Vagina (tissue), 2 donors: ENCODE results near the gene NID1. TPM values are rescaled to one million over a fixed set of nuclear protein-coding genes. Genes with fewer than 3 reads are reported as not detected.
"Not testable (repeated sequence)": the region's sequence is repeated elsewhere in the genome, so short reads cannot be mapped to it uniquely, and the experiment has no call there.

ENCODE experiments used
- DNase-seq, 2 donors: peaks; one replicate each; pipeline ENCODE4 v3.0.0-alpha.2; 2017; ENCODE audit errors: extremely low spot score in 2 of 2
- H3K27ac ChIP-seq: fragments of 200-600 bp; sonication (generic); one replicate; pipeline ENCODE4 v1.5.1; 2019
- H3K27me3 ChIP-seq: fragments of 200-600 bp; sonication (generic); one replicate; pipeline ENCODE4 v1.5.1; 2019
- H3K36me3 ChIP-seq, 2 donors: fragments of 200-600 bp; sonication (generic); one replicate each; pipeline ENCODE4 v1.5.1; 2017 to 2019
- H3K4me1 ChIP-seq: fragments of 200-600 bp; sonication (generic); one replicate; pipeline ENCODE4 v1.5.1; 2019
- H3K4me3 ChIP-seq, 2 donors: fragments of 200-600 bp; sonication (generic); 1 replicate in 1 of 2; 2 replicates in 1 of 2; pipeline ENCODE4 v1.5.1; 2016 to 2019
- H3K9me3 ChIP-seq: fragments of 200-600 bp; sonication (generic); one replicate; pipeline ENCODE4 v1.5.1; 2019
- POLR2A ChIP-seq, 2 donors: fragments of 450-650 bp; IDR thresholded peaks; one replicate each; pipeline ENCODE4 v1.6.1; 2017; ENCODE audit warnings: antibody characterized with exemption in 2 of 2, mild to moderate bottlenecking in 2 of 2, moderate library complexity in 2 of 2
- POLR2AphosphoS5 ChIP-seq, 2 donors: sonication (generic); formaldehyde crosslinking; IDR thresholded peaks; one replicate each; pipeline ENCODE4 v1.9.0; 2017; ENCODE audit warnings: antibody characterized with exemption in 2 of 2, mild to moderate bottlenecking in 2 of 2, low read depth in 1 of 2; ENCODE audit not compliant: insufficient read depth in 1 of 2
- intact Hi-C: fragments of 100-400 bp; cut with DNase I; formaldehyde crosslinking; loops from one replicate; pipeline ENCODE4 v1.15.1; 2023
- small RNA-seq: library from RNA; depleted of rRNA; stranded (forward); fragments of <200 nt; gene quantifications from one replicate; pipeline ENCODE3, GENCODE V24; 2016
- total RNA-seq: library from RNA; depleted of rRNA; stranded (reverse); fragments of >200 nt; gene quantifications from one replicate; pipeline ENCODE4 v1.2.3, GENCODE V29; 2016
- TF ChIP-seq, protein P1 (sequence below), 3 experiments: fragments of 450-650 bp in 2 of 3; fragments of 200-600 bp in 1 of 3; sonication (generic) in 1 of 3; IDR thresholded peaks; one replicate each; pipeline ENCODE4 v1.5.1; 2017 to 2019; ENCODE audit warnings: antibody characterized with exemption in 3 of 3, mild to moderate bottlenecking in 2 of 3, moderate library complexity in 2 of 3

NID1 gene
- total RNA-seq, 1 donor from 2014 or later = 154 TPM

- DNase-seq = no peak
- H3K36me3 ChIP-seq = no peaks in the 10 kb centered on the region
- H3K27ac ChIP-seq = no peak overlapping the region
- intact Hi-C loops = no loop called here
- H3K4me1 ChIP-seq = peaks cover 32% of the 10 kb centered on the region
- no peak overlapping the region for H3K4me3 ChIP-seq
- TF ChIP-seq POLR2AphosphoS5 (IDR thresholded peaks at IDR 0.05; ENCODE audit: insufficient read depth in 1 of 2, low read depth in 1 of 2) (no peak), POLR2A (IDR thresholded peaks at IDR 0.05) (no peak)
- TF ChIP-seq, protein P1, sequence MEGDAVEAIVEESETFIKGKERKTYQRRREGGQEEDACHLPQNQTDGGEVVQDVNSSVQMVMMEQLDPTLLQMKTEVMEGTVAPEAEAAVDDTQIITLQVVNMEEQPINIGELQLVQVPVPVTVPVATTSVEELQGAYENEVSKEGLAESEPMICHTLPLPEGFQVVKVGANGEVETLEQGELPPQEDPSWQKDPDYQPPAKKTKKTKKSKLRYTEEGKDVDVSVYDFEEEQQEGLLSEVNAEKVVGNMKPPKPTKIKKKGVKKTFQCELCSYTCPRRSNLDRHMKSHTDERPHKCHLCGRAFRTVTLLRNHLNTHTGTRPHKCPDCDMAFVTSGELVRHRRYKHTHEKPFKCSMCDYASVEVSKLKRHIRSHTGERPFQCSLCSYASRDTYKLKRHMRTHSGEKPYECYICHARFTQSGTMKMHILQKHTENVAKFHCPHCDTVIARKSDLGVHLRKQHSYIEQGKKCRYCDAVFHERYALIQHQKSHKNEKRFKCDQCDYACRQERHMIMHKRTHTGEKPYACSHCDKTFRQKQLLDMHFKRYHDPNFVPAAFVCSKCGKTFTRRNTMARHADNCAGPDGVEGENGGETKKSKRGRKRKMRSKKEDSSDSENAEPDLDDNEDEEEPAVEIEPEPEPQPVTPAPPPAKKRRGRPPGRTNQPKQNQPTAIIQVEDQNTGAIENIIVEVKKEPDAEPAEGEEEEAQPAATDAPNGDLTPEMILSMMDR (IDR thresholded peaks at IDR 0.05) = no peak
- no peaks in the 10 kb centered on the region for H3K9me3 ChIP-seq
- H3K27me3 ChIP-seq = no peaks in the 10 kb centered on the region
Observed at GRCh38 chr1:235931171-235931738, 133.6 kb downstream of the NID1 start.

- H3K27ac ChIP-seq = no peak overlapping the region
- no peaks in the 10 kb centered on the region for H3K9me3 ChIP-seq
- H3K4me1 ChIP-seq = peaks cover 25% of the 10 kb centered on the region
- TF ChIP-seq POLR2A (IDR thresholded peaks at IDR 0.05) (no peak), POLR2AphosphoS5 (IDR thresholded peaks at IDR 0.05; ENCODE audit: insufficient read depth in 1 of 2, low read depth in 1 of 2) (no peak)
- TF ChIP-seq, protein P1 (IDR thresholded peaks at IDR 0.05) = no peak
- no peak for DNase-seq
- H3K36me3 ChIP-seq = no peaks in the 10 kb centered on the region
- H3K4me3 ChIP-seq = no peak overlapping the region
- intact Hi-C loops = no loop called here
- no peaks in the 10 kb centered on the region for H3K27me3 ChIP-seq
Observed at GRCh38 chr1:235930543-235930942, 134.3 kb downstream of the NID1 start.

DNA sequence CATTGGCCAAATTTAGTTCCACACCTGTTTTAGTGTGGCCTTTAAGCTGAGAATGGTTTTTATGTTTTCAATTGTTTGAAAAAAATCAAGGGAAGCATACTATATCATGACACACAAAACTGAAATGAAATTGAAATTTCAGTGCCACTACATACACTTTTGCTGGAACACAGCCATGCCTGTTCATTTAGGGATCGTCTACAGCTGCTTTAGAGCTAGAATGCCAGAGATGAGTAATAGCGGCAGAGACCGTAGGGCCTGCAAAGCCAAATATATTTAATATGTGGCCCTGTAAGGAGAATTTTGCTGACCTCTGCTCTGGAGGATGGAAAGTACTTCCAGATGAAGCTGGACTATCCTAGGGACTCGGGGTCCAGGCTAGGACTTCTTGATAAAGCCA is 135.7 kb downstream of the NID1 start:
- DNase-seq = no peak
- Histone ChIP-seq H3K27ac (no peak overlapping the region), H3K4me1 (peaks cover 20% of the 10 kb centered on the region), H3K9me3 (no peaks in the 10 kb centered on the region), H3K27me3 (no peaks in the 10 kb centered on the region), H3K4me3 (no peak overlapping the region), H3K36me3 (no peaks in the 10 kb centered on the region)
- no peak for TF ChIP-seq POLR2AphosphoS5 (IDR thresholded peaks at IDR 0.05; ENCODE audit: insufficient read depth in 1 of 2, low read depth in 1 of 2)
- intact Hi-C loops = no loop called here

- no peak overlapping the region for H3K27ac ChIP-seq
- no peaks in the 10 kb centered on the region for H3K27me3 ChIP-seq
- intact Hi-C loops = no loop called here
- no peak overlapping the region for H3K4me3 ChIP-seq
- H3K4me1 ChIP-seq = peaks cover 21% of the 10 kb centered on the region
- H3K9me3 ChIP-seq = no peaks in the 10 kb centered on the region
- no peaks in the 10 kb centered on the region for H3K36me3 ChIP-seq
- TF ChIP-seq, protein P1 (IDR thresholded peaks at IDR 0.05) = no peak
- TF ChIP-seq POLR2AphosphoS5 (IDR thresholded peaks at IDR 0.05; ENCODE audit: insufficient read depth in 1 of 2, low read depth in 1 of 2) = no peak
- TF ChIP-seq POLR2A (IDR thresholded peaks at IDR 0.05) = no peak
- no peak for DNase-seq
Observed at GRCh38 chr1:235928197-235928596, 136.7 kb downstream of the NID1 start.

- peaks cover 19% of the 10 kb centered on the region for H3K4me1 ChIP-seq
- intact Hi-C loops, H3K4me3 ChIP-seq, DNase-seq, H3K27me3 ChIP-seq, H3K27ac ChIP-seq, H3K9me3 ChIP-seq, H3K36me3 ChIP-seq: not testable (repeated sequence)
Observed at GRCh38 chr1:235927551-235927950, 137.3 kb downstream of the NID1 start.

Small RNA genes lying within 50 kb of the gene (small RNA-seq; reads per million reads assigned to genes)
- not detected for gene RF00019

Other genes with a start within 250 kb of the NID1 start
- 52.1 TPM for gene LYST, start 198.2 kb downstream of the NID1 start, total RNA-seq
- 38.8 TPM for gene GPR137B, start 77.4 kb upstream of the NID1 start, total RNA-seq
- 10.3 TPM for gene ERO1B, start 216.9 kb upstream of the NID1 start, total RNA-seq